Measurements from ENCODE around the gene MBOAT1.

DNA sequence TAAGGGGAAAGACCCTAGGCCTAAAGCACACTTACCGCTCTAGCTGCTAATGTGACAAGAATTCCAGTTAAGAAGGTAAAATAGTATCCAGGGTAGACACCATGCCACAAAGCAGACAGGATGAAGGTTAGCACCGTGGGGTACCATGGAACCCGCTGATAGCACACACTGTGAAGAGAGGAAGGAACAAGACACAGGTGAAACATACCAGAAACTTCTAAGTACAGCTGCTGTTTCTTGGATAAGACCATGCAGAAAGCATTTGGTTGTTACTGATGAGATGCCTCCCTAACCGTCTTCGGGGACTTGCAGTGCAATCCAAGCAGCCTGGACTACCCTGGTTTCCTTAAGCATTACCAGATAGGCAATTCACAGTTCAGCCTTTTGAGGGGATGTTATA lies 99.4 kb downstream of the MBOAT1 start:
- TF ChIP-seq, protein P1, sequence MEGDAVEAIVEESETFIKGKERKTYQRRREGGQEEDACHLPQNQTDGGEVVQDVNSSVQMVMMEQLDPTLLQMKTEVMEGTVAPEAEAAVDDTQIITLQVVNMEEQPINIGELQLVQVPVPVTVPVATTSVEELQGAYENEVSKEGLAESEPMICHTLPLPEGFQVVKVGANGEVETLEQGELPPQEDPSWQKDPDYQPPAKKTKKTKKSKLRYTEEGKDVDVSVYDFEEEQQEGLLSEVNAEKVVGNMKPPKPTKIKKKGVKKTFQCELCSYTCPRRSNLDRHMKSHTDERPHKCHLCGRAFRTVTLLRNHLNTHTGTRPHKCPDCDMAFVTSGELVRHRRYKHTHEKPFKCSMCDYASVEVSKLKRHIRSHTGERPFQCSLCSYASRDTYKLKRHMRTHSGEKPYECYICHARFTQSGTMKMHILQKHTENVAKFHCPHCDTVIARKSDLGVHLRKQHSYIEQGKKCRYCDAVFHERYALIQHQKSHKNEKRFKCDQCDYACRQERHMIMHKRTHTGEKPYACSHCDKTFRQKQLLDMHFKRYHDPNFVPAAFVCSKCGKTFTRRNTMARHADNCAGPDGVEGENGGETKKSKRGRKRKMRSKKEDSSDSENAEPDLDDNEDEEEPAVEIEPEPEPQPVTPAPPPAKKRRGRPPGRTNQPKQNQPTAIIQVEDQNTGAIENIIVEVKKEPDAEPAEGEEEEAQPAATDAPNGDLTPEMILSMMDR (IDR thresholded peaks at IDR 0.05; ENCODE audit: poor library complexity) = no peak
- TF ChIP-seq EZH2 (IDR thresholded peaks at IDR 0.05; ENCODE audit: borderline replicate concordance) (no peak), EZH2phosphoT487 (IDR thresholded peaks at IDR 0.05; ENCODE audit: low read depth, severe bottlenecking, unreplicated experiment) (no peak)

Data from hepatocyte (in vitro differentiated cells).